ENCODE data around the gene SNAPC4. TPM values are rescaled to one million over a fixed set of nuclear protein-coding genes. Genes with fewer than 3 reads are reported as not detected.

The SNAPC4 gene
- total RNA-seq, 1 donor from 2014 or later: 9.4 TPM

DNA sequence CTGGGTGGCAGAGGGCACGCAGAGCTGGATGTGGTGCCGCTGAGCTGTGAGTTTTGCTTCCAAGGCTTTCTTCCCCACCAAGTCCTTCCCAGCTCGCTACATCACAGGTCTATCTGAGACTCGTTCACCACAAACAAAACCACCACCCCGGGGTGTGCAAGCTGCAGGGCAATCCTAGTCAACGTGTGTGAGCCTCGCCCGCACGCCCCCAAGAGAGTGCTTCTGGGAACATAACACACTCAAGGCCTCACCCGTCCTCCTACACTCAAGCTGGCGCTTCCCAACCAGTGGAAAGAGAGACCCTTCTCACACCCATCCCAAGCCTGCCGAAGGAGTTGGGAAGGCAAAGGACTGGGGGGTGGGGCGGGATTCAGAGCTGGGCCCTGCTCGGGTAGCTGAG is 10.6 kb downstream of the SNAPC4 start:
- Histone ChIP-seq H3K4me1 (no peaks in the 10 kb centered on the region), H3K4me3 (no peak overlapping the region), H3K9me3 (no peaks in the 10 kb centered on the region), H3K27me3 (no peaks in the 10 kb centered on the region), H3K36me3 (peaks cover 52 to 71% of the 10 kb centered on the region in 2 donors), H3K27ac (no peak overlapping the region)
- TF ChIP-seq, protein P1, sequence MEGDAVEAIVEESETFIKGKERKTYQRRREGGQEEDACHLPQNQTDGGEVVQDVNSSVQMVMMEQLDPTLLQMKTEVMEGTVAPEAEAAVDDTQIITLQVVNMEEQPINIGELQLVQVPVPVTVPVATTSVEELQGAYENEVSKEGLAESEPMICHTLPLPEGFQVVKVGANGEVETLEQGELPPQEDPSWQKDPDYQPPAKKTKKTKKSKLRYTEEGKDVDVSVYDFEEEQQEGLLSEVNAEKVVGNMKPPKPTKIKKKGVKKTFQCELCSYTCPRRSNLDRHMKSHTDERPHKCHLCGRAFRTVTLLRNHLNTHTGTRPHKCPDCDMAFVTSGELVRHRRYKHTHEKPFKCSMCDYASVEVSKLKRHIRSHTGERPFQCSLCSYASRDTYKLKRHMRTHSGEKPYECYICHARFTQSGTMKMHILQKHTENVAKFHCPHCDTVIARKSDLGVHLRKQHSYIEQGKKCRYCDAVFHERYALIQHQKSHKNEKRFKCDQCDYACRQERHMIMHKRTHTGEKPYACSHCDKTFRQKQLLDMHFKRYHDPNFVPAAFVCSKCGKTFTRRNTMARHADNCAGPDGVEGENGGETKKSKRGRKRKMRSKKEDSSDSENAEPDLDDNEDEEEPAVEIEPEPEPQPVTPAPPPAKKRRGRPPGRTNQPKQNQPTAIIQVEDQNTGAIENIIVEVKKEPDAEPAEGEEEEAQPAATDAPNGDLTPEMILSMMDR (IDR thresholded peaks at IDR 0.05): no peak
- intact Hi-C loops (cut with DNase I): no loop called here
- DNase-seq (ENCODE audit: low spot score in 2 of 2): no peak

- intact Hi-C loops (cut with DNase I): no loop called here
- TF ChIP-seq, protein P1 (IDR thresholded peaks at IDR 0.05): no peak
- Histone ChIP-seq H3K4me3 (no peak overlapping the region), H3K27me3 (no peaks in the 10 kb centered on the region), H3K27ac (no peak overlapping the region), H3K36me3 (peaks cover 55 to 71% of the 10 kb centered on the region in 2 donors), H3K9me3 (no peaks in the 10 kb centered on the region), H3K4me1 (no peaks in the 10 kb centered on the region)
- no peak for DNase-seq (ENCODE audit: low spot score in 2 of 2)
These were observed 12.8 kb downstream of the SNAPC4 start for GRCh38 chr9:136387217-136387616.

GRCh38 chr9:136386018-136386417 is 14.0 kb downstream of the SNAPC4 start:
- H3K9me3 ChIP-seq: no peaks in the 10 kb centered on the region
- no peak for DNase-seq (ENCODE audit: low spot score in 2 of 2)
- no peaks in the 10 kb centered on the region for H3K27me3 ChIP-seq
- no peaks in the 10 kb centered on the region for H3K4me1 ChIP-seq
- TF ChIP-seq, protein P1 (IDR thresholded peaks at IDR 0.05): no peak
- H3K4me3 ChIP-seq: no peak overlapping the region
- peaks cover 53 to 72% of the 10 kb centered on the region in 2 donors for H3K36me3 ChIP-seq
- no peak overlapping the region for H3K27ac ChIP-seq
- intact Hi-C loops (cut with DNase I): no loop called here

GRCh38 chr9:136385015-136385414 is 15.0 kb downstream of the SNAPC4 start:
- H3K27ac ChIP-seq: no peak overlapping the region
- intact Hi-C loops (cut with DNase I): no loop called here
- H3K4me1 ChIP-seq: no peaks in the 10 kb centered on the region
- TF ChIP-seq, protein P1 (IDR thresholded peaks at IDR 0.05): no peak
- no peak overlapping the region for H3K4me3 ChIP-seq
- peaks cover 60 to 80% of the 10 kb centered on the region in 2 donors for H3K36me3 ChIP-seq
- DNase-seq (ENCODE audit: low spot score in 2 of 2): no peak
- H3K9me3 ChIP-seq: no peaks in the 10 kb centered on the region
- no peaks in the 10 kb centered on the region for H3K27me3 ChIP-seq

DNA sequence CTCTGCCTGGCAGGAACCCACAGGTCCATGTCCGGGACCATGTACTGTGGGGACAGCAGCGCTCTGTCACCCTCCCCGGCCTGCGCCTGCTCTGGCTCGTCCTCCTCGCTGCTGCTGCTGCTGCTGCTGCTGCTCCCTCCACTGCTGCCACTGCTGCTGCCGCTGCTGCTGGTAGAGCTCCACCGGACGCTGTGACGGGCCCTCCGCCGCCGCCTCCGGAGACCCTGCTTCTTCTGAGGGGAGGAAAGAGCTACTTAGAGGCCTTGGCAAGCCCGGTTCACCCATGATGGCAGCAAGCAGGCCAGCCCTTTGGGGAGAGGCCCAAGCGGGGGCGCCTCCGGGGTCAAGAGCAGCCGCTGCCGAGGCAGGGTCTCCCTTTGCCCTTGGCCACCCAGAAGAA is 16.5 kb downstream of the SNAPC4 start:
- H3K9me3 ChIP-seq: no peaks in the 10 kb centered on the region
- H3K27me3 ChIP-seq: no peaks in the 10 kb centered on the region
- H3K4me1 ChIP-seq: no peaks in the 10 kb centered on the region
- peaks cover 54 to 81% of the 10 kb centered on the region in 2 donors for H3K36me3 ChIP-seq
- DNase-seq (ENCODE audit: low spot score in 2 of 2): no peak
- no peak overlapping the region for H3K4me3 ChIP-seq
- H3K27ac ChIP-seq: no peak overlapping the region
- intact Hi-C loops (cut with DNase I): no loop called here
- TF ChIP-seq, protein P1 (IDR thresholded peaks at IDR 0.05): no peak

DNA sequence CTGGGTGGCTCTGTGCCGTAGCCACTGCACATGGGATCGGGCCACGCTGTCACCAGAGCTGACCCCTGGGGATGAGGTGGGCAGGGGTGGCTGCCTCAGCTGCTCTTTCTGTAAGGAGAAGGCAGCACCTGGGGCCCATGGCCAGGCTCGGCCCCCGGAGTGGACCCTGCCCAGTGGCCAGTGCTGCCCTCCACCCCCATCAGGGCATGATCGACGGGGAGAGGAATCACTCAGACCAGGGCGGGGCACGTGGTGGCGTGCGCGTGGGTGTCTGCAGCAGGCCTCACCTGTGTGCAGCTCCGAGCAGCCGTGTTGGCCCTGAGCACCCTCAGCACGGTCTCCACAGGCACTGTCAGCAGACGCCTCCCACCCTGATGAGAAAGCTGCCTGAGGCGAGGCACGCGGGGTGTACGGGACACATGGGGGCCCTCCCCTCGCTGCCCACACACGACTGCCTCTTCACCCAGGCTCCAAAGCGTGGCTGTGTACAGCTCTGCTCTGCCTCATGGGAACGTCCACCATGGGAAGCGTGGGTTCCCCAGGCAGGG is 17.9 kb downstream of the SNAPC4 start:
- TF ChIP-seq, protein P1 (IDR thresholded peaks at IDR 0.05): no peak
- intact Hi-C loops (cut with DNase I): no loop called here
- Histone ChIP-seq H3K27me3 (no peaks in the 10 kb centered on the region), H3K4me1 (no peaks in the 10 kb centered on the region), H3K9me3 (no peaks in the 10 kb centered on the region), H3K4me3 (no peak overlapping the region), H3K27ac (no peak overlapping the region), H3K36me3 (peaks cover 42 to 72% of the 10 kb centered on the region in 2 donors)
- no peak for DNase-seq (ENCODE audit: low spot score in 2 of 2)
